ENCODE data around the gene TOMM5. TPM values are rescaled to one million over a fixed set of nuclear protein-coding genes. Genes with fewer than 3 reads are reported as not detected.

The TOMM5 gene
- total and polyA plus RNA-seq, 2 of the 13 experiments (the other 11 are each of a cell fraction or from before 2014, with no cell fraction given) = 147 to 315 TPM

- TF ChIP-seq ZNF512 (CRISPR knock-in tag; IDR thresholded peaks at IDR 0.05) (no peak), HMGXB4 (CRISPR knock-in tag; IDR thresholded peaks at IDR 0.05; ENCODE audit: borderline replicate concordance in 1 of 2, low read depth in 1 of 2) (peak; percentile 59 to 67), MXD3 (CRISPR knock-in tag; IDR thresholded peaks at IDR 0.05) (peak; percentile 49; the same call in 1 of the 2 replicates), GABPB1 (CRISPR knock-in tag; IDR thresholded peaks at IDR 0.05) (peak; percentile 69; the same call in 1 of the 2 replicates), PHF20 (CRISPR knock-in tag; IDR thresholded peaks at IDR 0.05) (peak; percentile 55), PRDM10 (CRISPR knock-in tag; IDR thresholded peaks at IDR 0.05; ENCODE audit: low read depth) (no peak), XRCC5 (optimal IDR thresholded peaks at IDR 0.05; ENCODE audit: low read length) (peak; percentile 60), HDAC1 (CRISPR knock-in tag; IDR thresholded peaks at IDR 0.05) (peak; percentile 77), GMEB1 (CRISPR knock-in tag; IDR thresholded peaks at IDR 0.05; ENCODE audit: borderline replicate concordance) (peak; percentile 66; the same call in 1 of the 2 replicates), THAP11 (CRISPR knock-in tag; IDR thresholded peaks at IDR 0.05) (peak; percentile 59; the same call in 1 of the 2 replicates), CBX2 (IDR thresholded peaks at IDR 0.05; ENCODE audit: low read depth, low read length) (no peak), CBX2 (CRISPR knock-in tag; IDR thresholded peaks at IDR 0.05; ENCODE audit: low read depth) (no peak), ZNF709 (CRISPR knock-in tag; IDR thresholded peaks at IDR 0.05) (peak; percentile 50; the same call in 1 of the 2 replicates), CENPBD1 (CRISPR knock-in tag; IDR thresholded peaks at IDR 0.05; ENCODE audit: borderline replicate concordance, low read depth) (0 out of 2 replicates have a peak, but pooled peaks have one; percentile 44), MTA1 (CRISPR knock-in tag; IDR thresholded peaks at IDR 0.05; ENCODE audit: borderline replicate concordance) (peak; percentile 75; the same call in 1 of the 2 replicates), MYC (CRISPR knock-in tag; IDR thresholded peaks at IDR 0.05; ENCODE audit: borderline replicate concordance) (peak; percentile 71), HNRNPH1 (optimal IDR thresholded peaks at IDR 0.05; ENCODE audit: low read depth, low read length) (no peak), SCMH1 (CRISPR knock-in tag; IDR thresholded peaks at IDR 0.05; ENCODE audit: borderline replicate concordance) (no peak)
Measured at GRCh38 chr9:37575921-37576721, 16.3 kb downstream of the TOMM5 start, which contains the start of gene FBXO10 (continued).

Measured in HepG2 (cell line).